GM21528 (cell line): ENCODE data around the gene PCP4.

Source experiments
- ATAC-seq: cut with Tn5 transposase; IDR thresholded peaks from one replicate; pipeline ENCODE4 v1.9.1; 2021; ENCODE audit warnings: mild to moderate bottlenecking, moderate library complexity; ENCODE audit not compliant: unreplicated experiment, low FRiP score

Gene PCP4

DNA sequence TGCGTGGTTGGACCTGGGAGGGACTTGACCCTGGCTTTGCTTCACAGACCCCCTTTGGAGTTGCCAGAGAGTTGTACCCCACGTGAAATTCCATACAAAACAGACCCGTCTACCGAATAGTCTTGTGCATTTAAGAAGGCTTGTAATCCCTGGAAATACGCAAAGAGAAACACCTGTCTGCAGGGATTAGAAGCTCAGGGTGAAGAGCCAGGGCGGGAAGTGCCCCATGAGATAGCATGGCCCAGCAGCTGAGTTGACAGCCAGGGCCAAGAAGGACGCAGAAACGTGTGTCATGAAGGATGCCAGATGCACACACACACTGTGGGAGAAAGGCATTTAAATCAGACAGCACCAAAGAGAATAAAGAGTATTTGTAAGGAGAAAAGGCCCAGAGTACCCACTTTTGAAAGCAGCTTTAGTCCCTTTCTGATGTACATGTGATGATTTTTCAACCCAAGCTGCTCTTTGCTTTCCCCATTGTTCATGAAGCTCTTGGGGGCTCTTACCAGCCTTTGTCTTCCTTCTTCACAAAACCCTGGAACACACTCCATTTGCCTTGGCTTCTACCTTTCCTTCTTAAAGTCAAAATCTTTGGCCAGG lies 46.6 kb downstream of the PCP4 start:
- no peak for ATAC-seq

DNA sequence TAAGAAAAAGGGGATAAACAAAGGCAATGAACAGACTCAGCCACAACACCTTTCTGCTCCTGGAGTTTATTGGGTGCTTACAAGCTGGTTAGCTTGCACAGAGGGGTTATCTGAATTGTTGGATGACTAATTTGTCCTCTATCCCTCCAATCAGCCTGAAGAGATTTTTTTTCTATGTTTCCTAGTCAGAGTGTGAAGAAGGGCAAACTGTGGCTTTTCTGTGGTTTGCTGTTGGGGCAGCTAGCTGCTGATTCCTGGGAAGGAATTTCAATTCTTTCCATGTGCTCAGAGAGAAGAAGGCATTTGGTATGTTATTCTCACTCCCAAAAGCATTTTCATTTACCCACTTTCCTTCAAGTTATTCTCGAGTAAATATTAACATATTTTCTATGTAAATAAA lies 48.6 kb downstream of the PCP4 start:
- ATAC-seq, result no peak

DNA sequence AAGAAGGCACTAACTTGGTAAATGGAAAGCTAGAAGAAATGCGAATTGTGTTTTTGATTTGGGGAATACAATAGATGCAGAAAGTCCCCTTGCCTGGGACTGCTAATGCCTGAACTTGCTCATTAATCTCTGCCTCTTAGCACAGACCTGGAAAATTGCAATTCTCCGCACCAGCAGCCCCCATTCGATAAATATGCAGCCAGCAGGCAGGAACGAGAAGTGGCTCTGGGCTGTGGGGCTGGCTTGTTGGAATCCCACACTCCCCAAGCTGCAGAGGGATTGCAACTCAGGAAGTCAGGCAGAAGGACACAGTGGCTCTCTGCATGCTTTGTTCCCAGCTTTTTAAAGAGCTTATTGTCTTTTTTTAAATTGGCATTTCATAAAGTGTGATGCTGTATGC lies 51.3 kb downstream of the PCP4 start:
- no peak for ATAC-seq

DNA sequence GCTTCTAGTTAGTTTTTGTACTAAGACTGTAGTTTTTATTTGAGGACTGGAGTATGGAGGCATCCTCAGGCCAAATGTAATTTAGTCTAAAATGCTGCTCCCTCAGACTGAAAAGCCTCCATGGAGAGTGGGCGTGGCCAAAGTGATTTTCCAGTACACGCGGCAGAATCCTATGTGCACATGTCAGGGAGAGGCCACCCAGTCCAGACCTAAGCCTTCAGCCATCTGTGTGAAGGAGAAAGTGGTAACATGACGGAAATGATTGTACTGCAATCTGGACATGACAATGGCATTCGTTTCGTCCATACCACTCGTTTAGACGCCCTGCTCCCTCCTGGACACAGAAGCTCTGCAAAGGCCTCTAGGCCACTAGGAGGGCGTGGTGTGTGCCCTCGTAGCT lies 56.2 kb downstream of the PCP4 start:
- ATAC-seq, result no peak

DNA sequence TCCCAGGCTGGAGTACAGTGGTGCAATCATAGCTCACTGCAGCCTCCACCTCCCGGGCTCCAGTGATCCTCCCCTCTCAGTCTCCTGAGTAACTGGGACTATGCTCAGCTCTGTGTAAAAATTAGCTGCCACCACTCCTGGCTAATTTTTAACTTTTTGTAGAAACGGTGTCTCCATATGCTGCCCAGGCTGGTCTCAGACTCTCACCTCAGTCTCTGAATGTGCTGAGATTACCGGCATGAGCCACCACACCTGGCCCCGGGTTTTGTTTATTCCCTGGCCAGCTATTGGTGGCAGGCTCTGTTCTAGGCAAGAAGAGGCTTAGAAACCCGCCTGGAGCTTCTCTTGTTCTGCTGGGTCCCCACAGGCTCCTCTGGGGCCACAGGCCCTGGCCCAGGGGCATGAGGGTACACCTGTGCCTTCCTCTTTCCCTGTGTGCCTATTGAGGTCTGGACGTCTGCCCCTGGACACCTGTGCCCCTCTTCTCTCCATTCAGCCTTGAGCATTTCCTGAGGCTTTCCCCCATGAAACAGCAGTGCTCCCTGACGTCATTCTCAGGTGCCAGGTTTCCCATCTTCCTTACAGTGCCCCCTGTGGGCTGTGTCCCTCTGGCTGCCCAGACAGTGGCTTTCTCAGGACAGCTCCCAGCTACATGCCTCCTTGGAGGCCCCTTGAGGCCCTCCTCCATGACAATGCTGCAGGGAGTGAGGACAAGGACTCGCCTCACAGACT lies 57.5 kb downstream of the PCP4 start:
- no peak for ATAC-seq

DNA sequence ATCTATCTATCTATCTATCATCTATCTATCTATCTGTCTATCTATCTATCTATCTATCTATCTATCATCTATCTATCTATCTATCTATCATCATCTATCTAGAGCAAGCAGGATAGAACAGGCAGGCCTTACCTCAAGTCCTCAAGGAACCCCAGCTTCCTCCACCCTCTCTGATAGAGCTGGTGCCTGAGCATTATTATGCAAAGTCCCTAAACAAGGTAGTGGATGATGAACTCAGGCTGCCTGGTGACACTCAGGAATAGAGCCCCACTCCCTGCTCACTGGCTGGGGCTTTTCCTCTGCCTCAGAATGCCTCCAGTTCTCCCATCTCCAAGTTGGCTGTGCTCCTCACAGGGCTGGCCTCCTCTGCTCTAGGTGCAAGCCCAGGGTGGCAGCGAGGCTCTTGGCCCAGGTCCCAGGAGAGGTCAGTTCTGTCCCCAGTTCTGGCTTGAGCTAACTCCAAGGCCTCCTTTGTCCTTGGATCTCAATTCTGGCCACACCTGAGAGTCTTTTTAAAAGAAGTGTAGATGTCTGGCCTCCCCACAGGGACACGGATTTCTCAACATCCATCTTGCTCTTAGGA lies 60.2 kb downstream of the PCP4 start:
- no peak for ATAC-seq

DNA sequence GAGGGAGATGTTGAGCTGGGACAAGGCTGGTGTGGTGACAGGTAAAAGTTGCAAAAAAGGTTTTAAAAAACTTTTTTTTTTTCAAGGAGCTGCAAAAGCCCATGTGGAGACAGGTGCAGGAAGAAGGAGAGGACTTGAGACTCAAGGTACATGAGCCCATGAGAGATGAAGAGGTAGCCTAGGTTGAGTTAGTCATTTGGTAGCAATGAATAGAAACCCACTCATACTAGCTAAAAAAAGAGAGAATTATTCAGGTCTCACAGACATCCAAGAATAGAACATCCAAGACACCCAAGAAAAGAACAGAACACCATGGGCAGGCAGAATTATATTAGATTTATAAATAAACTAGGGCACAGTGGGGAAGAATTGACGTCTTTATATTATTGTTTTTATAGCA lies 65.1 kb downstream of the PCP4 start:
- no peak for ATAC-seq

DNA sequence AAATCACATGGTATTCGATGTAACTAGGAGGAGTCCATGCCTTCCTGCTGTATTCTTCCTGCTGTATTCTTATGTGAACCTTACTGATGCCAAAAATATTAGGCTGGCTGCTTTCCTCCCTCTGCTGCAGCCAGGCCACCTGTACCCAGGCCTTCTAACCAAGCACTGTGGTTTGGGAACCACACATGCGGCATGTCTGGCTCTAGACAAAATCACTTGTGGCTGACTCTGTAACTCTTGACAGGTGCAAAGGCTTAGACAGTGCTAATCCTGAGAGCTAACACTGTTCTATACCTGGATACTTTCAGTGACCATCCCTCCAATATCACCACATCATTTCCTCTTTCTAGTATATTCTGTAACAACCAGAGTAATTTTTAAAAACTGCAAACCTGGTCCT lies 67.7 kb downstream of the PCP4 start:
- no peak for ATAC-seq

DNA sequence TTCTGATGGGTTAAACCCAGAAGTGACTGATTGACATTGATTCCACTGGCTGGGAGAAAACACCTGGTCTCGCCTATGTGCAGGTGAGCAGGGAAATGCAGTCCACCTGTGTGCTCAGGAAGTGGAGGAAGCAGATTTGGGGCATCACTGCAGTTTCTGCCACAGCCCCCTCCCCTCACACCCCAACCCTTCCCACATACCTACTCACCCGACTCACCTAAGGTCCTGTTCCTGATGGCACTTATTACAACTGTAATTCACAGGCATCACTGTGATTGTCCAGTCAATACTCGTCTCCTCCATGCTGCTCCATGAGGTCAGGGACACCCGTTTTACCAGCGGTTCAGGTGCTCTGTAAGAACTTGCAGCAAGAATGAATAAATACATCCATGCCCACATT lies 68.5 kb downstream of the PCP4 start:
- no peak for ATAC-seq

DNA sequence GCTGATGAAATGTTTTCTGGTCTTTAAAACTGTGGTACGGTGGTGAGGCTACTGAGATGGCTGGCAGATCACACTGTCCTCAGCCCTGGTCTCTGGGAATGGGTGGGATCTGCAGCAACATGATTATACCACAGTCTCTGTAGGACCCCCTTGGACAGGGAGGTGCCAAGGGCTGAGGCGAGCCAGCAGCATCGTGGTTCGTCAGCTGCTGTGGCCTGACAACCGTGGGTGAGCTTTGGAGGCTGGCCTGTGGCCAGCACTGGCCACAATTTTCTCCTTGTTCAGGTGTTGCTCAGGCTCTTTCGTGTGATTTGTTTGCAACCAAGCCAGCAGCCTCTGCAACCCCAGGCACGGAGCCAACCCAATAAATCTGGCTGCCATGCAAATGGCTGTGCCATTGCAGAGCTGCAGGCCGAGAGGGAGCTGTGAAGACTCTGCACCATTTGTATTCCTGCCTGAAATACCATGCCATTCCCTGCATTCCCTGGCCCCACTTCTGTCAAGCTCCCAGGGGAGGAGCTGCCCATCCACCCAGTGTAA lies 70.9 kb downstream of the PCP4 start:
- ATAC-seq, result no peak

DNA sequence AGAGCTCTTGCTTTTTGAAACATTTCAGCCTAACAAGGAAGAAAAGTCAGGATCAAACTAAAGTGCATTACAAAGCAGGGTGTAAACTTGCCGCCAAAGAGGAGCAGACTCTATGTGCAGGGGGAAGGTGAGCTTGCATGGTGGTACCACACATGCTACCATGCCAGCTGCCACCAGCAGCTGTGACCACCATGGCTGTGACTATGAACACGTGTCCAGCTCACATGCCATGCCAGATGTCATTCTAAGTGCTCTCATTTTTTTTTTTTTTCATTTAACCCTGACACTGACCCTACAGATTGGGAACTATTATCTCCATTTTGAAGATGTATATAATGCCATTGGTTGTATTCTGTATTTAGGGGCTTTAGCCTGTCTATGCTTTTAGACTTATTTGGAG lies 79.0 kb downstream of the PCP4 start:
- no peak for ATAC-seq

DNA sequence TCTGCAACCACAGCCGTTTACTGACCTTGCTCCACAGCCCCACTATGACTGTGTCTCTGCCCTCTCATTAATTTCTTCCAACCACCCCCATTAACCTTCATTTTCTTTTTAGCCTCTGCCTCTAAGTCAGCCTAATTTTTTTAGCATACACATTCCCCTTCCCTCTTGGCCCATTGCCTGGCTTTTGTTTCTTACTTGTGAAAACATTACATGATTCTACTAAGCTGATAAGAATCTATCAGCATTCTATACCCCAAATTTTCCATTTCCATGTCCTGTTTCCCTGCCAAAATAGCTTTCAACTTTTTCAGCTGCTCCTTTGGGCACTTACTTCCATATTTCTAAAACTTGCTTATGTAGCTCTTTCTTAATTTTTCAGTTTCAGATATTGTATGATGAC lies 79.8 kb downstream of the PCP4 start:
- no peak for ATAC-seq

DNA sequence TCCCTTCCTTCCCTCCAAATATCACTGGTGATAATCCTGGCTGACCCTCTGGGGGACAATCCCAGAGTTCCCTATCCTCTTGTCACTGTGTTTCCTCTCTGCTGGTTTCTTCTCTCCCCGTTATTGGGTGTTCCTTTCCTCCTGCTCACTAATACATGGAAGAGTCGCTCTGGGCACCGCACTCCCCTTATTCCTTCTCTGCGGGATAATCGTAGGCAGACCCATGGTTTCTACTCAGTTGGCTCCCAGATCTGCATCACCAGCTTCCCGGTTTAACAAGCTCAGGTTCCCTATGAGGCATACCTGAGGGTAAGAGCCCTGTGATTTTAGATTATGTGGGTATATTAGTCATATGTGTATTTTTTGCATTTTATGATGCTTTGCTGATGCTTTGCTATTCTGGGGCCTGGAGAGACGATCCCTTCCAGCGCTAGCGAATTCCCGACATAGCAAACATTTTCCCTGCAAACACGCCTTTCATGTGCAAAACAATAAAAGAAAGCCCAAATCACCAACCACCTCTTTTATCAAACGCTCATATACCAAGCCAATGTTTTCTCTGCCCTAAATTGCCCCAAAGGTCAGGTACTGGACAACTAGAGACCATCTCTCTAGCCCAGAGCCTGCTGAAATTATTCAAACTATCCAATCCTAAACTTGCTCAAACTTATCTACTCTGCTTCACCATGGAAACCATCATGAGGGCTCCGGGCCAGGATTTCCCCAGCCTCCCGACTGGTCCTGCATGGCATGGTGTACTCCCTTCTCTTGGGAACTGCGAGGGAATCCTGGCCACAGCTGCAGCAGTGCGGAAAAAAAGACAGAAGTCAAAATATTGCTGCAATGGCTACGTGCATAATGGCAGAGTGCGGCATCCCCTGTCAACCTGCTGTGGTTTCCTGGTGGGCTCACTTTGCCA lies 84.2 kb downstream of the PCP4 start:
- ATAC-seq, result no peak

DNA sequence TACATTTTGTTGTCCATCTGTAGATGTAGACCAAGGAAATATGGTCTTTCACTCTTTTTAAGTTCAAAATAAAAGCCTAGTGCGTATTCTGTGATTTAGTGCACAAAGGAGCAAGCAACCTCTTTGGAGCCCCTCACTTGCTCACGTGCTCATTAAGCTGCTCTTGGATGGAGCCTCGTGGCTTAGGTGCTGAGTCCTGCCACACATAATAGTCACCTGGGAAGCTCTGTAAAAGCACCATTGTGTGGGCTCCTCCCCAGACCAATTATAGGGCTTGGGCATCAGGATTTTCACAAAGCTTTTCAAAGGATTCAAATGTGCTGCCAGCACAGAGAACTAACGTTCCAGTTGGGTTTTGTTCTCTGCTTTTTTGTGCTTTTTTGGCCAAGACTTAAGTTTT lies 85.0 kb downstream of the PCP4 start:
- ATAC-seq, result no peak

DNA sequence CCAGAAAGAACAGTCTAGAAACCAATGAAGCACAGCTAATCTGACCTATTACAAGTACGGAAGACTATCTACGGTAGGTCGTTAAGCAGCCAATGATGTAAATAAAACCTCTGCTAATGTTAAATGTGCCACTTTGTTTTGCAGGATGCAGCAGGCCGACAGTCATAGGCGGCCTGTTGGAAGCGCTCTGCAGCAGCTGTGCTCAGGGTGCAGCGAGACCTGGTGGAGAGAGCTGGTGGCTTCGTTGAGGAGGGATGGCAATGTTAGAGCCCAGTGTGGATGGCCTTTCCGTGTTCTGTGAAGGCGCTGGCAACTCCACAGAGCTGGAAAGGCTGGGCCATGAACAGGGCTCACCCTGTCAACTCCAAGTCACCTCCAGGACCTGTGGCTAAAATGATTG lies 87.3 kb downstream of the PCP4 start:
- ATAC-seq, result no peak

DNA sequence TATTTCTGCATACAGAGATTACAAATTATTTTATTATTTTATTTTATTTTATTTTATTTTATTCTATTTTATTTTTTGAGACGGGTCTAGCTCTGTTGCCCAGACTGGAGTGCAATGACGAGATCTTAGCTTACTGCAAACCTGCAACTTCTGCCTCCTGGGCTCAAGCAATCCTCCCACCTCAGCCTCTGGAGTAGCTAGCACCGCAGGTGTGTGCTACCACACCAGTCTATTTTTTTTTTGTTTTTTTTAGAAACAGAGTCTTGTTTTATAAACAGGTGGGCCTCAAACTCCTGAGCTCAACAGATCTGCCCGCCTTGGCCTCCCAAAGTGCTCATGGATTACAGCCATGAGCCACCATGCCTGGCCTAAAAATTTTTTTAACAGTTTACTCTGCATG lies 88.1 kb downstream of the PCP4 start:
- ATAC-seq, result no peak

DNA sequence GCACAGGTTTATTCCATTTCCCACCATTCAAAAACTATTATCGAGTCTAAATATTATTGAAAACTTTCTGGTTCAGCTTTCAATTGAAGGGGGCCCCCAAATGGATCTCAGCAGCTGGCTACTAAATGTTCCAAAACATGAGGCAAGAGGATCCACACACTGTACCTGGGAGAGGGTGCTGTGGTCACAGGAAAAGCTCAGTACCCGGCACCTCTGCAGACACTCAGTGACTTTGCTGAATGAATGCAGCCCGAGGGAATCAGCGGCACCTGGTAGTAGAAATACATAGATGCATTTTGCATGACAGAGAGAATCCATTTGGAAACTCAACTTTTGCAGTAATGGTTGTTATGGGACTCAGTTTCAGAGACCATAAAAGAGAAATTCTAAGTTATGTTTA lies 89.3 kb downstream of the PCP4 start:
- no peak for ATAC-seq

DNA sequence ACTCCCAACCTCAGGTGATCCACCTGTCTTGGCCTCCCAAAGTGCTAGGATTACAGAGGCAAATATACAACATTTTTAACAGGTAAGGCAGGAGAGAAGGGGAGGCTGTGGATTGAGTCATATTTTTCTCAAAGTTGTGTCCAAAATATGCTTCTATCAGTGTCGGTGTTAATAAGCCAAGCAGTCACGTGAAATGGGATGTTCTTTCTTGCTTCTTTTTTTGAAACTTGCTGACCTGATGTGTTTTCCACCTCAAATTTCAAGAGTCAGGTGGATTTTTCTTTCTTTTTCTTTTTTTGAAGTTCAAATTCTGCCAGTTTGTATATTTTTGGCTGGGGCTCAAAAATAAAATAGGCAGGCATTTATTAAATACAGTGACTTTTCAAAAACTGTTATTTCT lies 91.5 kb downstream of the PCP4 start:
- no peak for ATAC-seq

DNA sequence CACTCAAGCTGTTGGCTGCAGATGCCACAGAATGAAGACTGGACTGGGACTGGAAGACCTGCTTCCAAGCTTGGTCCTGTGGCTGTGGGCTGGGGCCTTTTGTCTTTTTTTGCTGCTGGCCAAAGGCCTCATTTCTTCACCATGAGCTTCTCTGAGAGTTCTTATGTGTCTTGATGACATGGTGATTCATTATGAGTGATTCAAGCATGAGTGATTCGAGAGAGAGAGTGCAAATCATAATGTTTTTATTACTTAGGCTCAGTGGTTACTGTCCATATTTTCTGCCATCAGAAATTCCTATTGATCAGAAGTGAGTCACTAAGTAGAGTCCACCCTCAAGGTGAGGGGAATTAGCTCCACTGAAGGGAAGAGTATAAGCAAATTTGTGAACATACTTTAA lies 94.0 kb downstream of the PCP4 start:
- ATAC-seq, result no peak

DNA sequence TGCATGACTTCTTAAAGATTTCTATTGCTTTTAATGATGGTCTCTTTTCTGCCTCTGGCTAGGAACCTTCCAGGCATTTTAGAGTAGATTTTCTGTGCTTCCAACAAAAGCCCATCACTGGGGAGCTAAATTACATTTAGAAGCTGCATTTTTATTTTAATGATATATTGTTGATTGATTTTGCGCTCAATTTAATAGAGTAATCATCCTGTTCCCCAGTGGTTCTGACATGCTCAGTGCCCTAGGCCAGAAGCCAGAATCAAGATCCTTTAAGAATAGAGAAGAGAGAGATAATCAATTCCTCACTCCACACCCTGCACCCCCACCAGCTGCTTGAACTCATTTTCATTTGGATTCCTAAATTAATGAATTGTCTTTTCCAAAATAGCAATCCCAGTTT lies 97.8 kb downstream of the PCP4 start:
- ATAC-seq, result no peak

DNA sequence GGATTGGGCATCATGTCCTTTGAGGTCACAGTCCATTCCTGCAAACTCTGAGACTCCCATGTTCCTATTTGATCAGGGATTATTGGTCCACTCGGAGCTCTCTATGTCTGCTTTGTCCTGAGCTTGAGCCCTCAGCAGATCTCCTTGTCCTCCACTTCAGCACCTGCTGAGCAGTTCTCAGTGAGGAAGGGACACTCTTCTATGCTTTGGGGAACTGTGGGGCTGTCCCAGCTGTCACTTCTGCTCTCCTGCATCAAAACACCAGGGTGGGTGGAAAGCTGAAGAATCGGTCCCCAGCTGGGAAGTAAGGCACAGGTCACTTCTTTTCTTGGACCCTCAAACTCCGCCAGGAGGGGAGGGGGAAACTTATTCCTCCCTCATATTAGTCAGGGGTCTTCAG lies 99.5 kb downstream of the PCP4 start:
- no peak for ATAC-seq
